ENCODE data around the gene RGS4. TPM values are rescaled to one million over a fixed set of nuclear protein-coding genes. Genes with fewer than 3 reads are reported as not detected.

Gene RGS4
- polyA plus RNA-seq, 3 donors: not detected

GRCh38 chr1:163090321-163090945, 21.3 kb downstream of the RGS4 start:
- H3K27ac Mint-ChIP-seq: no peak overlapping the region
- Histone ChIP-seq H3K27ac (ENCODE audit: low read depth in 1 of 2, low read length in 2 of 2) (no peak overlapping the region), H4K20me1 (ENCODE audit: insufficient read depth, low read length) (no peaks in the 10 kb centered on the region), H3K9ac (ENCODE audit: insufficient read depth, low read length, poor library complexity, severe bottlenecking) (no peak overlapping the region), H3K27me3 (ENCODE audit: control insufficient read depth in 2 of 2, insufficient read depth in 2 of 2, low read length in 2 of 2) (no peaks in the 10 kb centered on the region), H3K4me2 (replicated peaks; ENCODE audit: extremely low read depth, low read length, poor library complexity, severe bottlenecking) (no peak overlapping the region), H3K4me1 (ENCODE audit: control insufficient read depth in 1 of 2, insufficient read depth in 2 of 2, low read length in 2 of 2) (no peaks in the 10 kb centered on the region), H3K36me3 (replicated peaks in 1 of 2; ENCODE audit: control insufficient read depth in 1 of 2, insufficient read depth in 2 of 2, low read length in 2 of 2) (no peaks in the 10 kb centered on the region), H2AFZ (ENCODE audit: insufficient read depth, low read depth, low read length, poor library complexity, severe bottlenecking) (no peak overlapping the region), H3K9me3 (replicated peaks in 1 of 2; ENCODE audit: control insufficient read depth in 1 of 2, insufficient read depth in 1 of 2, low read length in 2 of 2) (no peaks in the 10 kb centered on the region), H3K79me2 (ENCODE audit: insufficient read depth, low read length) (no peaks in the 10 kb centered on the region), H3K4me3 (replicated peaks in 1 of 3; ENCODE audit: low read depth in 2 of 3, low read length in 3 of 3) (no peak overlapping the region)
- no peak for TF ChIP-seq CTCF (IDR thresholded peaks at IDR 0.05)
- H3K4me1 Mint-ChIP-seq: no peaks in the 10 kb centered on the region
- peaks cover 0 to 5% (median 0%) of the 10 kb centered on the region in 3 donors for H3K27me3 Mint-ChIP-seq (ENCODE audit: low read depth in 3 of 3)
- no peaks in the 10 kb centered on the region for H3K36me3 Mint-ChIP-seq
- H3K9me3 Mint-ChIP-seq: peaks cover 0 to 2% (median 0%) of the 10 kb centered on the region in 7 donors
- no peak overlapping the region for H3K4me3 Mint-ChIP-seq
- whole genome bisulfite sequencing (ENCODE audit: insufficient coverage): no CpG with 5 or more reads among the region's 3 CpGs
- intact Hi-C loops (cut with micrococcal nuclease): no loop called here
- DNase-seq: no peak

- Histone ChIP-seq H4K20me1 (ENCODE audit: insufficient read depth, low read length) (no peaks in the 10 kb centered on the region), H3K36me3 (replicated peaks in 1 of 2; ENCODE audit: control insufficient read depth in 1 of 2, insufficient read depth in 2 of 2, low read length in 2 of 2) (no peaks in the 10 kb centered on the region), H3K9ac (ENCODE audit: insufficient read depth, low read length, poor library complexity, severe bottlenecking) (no peak overlapping the region), H3K9me3 (replicated peaks in 1 of 2; ENCODE audit: control insufficient read depth in 1 of 2, insufficient read depth in 1 of 2, low read length in 2 of 2) (no peaks in the 10 kb centered on the region), H3K27me3 (ENCODE audit: control insufficient read depth in 2 of 2, insufficient read depth in 2 of 2, low read length in 2 of 2) (no peaks in the 10 kb centered on the region), H2AFZ (ENCODE audit: insufficient read depth, low read depth, low read length, poor library complexity, severe bottlenecking) (no peak overlapping the region), H3K79me2 (ENCODE audit: insufficient read depth, low read length) (no peaks in the 10 kb centered on the region), H3K4me3 (replicated peaks in 1 of 3; ENCODE audit: low read depth in 2 of 3, low read length in 3 of 3) (no peak overlapping the region), H3K4me1 (ENCODE audit: control insufficient read depth in 1 of 2, insufficient read depth in 2 of 2, low read length in 2 of 2) (no peaks in the 10 kb centered on the region), H3K27ac (ENCODE audit: low read depth in 1 of 2, low read length in 2 of 2) (no peak overlapping the region), H3K4me2 (replicated peaks; ENCODE audit: extremely low read depth, low read length, poor library complexity, severe bottlenecking) (no peak overlapping the region)
- TF ChIP-seq CTCF (IDR thresholded peaks at IDR 0.05): no peak
- 83% methylated on average over 2 of the region's 4 CpGs for WGBS (ENCODE audit: insufficient coverage)
- Mint-ChIP-seq H3K4me1 (no peaks in the 10 kb centered on the region), H3K9me3 (peaks cover 0 to 3% (median 0%) of the 10 kb centered on the region in 7 donors), H3K27me3 (ENCODE audit: low read depth in 3 of 3) (peaks cover 0 to 5% (median 0%) of the 10 kb centered on the region in 3 donors), H3K36me3 (no peaks in the 10 kb centered on the region), H3K27ac (no peak overlapping the region), H3K4me3 (no peak overlapping the region)
- intact Hi-C loops (cut with micrococcal nuclease): no loop called here
- DNase-seq: no peak
Measured at GRCh38 chr1:163093169-163093568, 24.0 kb downstream of the RGS4 start.

Data from CD14-positive monocyte (primary cell).